GM10847 (cell line): ENCODE results near the gene DCLK2.

Experiments
- POLR2A ChIP-seq: IDR thresholded peaks from 2 replicates; pipeline ENCODE4 v1.6.1; 2011; ENCODE audit not compliant: insufficient read length; ENCODE audit errors: extremely low read depth

The DCLK2 gene

DNA sequence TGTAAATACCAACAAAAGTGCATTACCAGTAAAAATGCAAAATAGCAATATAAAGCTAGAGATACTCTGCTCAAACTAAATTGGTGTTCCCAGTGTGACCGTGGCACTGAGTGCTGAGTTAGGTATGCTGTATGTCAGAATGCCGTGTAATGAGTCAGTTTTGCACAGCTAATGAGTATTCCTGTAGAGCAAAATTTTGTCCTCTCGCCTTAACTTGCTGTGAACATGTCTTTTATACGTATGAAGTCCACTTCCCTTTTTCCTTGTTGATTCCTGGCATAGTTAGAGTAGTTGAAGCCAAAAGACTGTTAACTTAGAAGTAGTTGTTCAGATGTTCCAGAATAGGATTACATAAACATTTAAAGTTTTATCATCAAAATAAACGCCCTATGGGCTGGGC is 11.5 kb downstream of the DCLK2 start:
- TF ChIP-seq POLR2A: no peak

DNA sequence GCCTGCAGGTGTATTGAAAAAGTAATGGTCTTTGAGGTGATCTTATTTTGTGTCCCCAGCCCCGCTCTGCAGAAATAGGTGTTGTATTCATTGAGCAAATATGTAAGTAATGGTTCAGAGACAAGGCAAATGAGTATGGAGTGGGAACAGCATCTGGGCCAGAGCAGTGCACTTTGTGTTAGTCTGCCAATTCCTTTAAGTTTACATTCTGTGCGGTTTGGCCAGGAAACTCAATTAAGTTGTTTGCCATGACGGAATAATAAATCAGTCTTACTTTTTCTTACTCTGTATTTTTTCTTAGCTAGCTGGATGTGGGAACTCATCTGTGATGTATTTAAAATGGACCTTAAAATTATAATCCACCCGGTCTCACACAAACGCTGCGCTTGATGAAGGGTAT is 12.6 kb downstream of the DCLK2 start:
- TF ChIP-seq POLR2A: no peak

- no peak for TF ChIP-seq POLR2A
Observed at GRCh38 chr4:150094676-150095075, 16.4 kb downstream of the DCLK2 start.

DNA sequence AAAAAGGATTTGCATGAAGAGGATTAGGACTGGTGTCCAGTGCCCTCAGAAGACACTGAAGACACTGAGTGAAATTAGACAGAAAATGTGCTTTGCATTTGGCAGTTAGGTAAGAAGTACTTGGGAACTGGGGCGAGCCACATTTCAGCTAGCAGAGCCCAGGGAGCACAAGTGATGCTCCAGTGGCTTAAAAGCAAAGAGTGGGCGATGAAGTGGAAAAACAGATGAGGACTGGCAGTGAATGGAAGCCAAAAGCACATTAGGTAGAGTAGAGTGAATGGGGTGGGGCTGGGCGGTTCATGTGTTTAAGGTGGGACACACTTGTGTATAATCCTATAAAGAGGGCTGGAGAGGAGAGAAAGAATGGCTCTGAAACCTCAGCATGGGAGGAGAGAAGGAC is 18.4 kb downstream of the DCLK2 start:
- TF ChIP-seq POLR2A: no peak

- no peak for TF ChIP-seq POLR2A
Observed at GRCh38 chr4:150098214-150098613, 20.0 kb downstream of the DCLK2 start.

DNA sequence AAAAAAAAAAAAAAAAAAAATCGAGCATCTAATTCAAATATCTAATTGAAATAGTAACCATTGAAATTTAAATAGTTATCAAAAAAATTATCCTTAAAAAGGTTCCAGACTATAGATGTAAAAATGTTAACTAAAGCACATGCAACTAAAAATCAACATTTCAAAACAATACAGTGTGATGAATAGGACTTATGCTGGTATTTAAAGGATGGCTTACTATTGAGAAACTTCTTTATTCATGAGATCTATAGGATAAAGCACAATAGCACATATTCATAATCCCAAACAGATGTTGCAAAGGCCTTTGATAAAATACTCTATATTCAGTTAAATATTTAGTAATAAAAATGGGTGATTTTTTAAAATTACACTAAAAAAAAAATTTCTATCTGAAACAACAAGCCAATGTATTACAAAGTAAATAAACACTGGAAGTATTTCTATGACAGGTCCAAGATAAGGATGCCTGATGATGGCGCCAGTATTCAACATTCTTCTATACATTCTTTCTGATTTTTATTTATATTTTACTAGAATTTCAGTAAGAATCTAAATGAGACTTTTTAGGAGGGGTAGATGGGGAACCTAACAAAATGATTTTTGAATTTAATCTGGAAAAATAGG is 26.3 kb downstream of the DCLK2 start:
- no peak for TF ChIP-seq POLR2A

- TF ChIP-seq POLR2A: no peak
Observed at GRCh38 chr4:150106886-150107285, 28.6 kb downstream of the DCLK2 start.

GRCh38 chr4:150108691-150109090 is 30.4 kb downstream of the DCLK2 start:
- TF ChIP-seq POLR2A: no peak

DNA sequence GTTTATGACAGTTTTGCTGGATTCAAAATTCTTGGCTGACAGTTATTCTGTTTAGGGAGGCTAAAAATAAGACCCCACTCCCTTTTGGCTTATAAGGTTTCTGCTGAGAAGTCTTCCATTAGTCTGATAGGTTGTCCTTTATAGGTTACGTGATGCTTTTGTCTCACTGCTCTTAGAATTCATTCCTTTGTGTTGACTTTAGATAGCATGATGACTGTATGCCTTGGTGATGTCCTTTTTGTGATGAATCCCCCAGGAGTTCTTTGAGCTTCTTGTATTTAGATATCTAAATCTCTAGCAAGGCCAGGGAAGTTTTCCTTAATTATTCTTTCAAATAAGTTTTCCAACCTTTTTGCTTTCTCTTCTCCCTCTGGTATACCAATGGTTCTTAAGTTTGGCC is 36.4 kb downstream of the DCLK2 start:
- TF ChIP-seq POLR2A: no peak

DNA sequence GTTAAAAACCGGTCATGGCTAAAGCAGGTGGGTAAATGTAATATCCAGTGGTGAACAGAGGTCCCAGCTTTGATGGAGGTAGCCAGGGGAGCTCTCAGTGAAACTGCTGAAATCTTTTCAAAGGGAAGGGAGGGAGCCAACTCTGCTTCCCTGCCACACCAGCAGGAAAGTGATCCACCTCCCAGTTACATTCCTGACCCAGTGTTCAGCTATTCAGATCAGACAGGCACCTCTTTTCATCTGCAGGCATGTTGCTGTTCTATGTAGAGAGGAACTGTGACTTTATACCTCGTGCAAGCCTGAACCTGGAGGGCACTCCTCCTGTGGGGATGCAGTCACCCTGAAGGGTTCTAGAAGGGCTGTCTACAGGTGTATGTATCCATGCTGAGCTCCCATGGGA is 37.6 kb downstream of the DCLK2 start:
- no peak for TF ChIP-seq POLR2A

DNA sequence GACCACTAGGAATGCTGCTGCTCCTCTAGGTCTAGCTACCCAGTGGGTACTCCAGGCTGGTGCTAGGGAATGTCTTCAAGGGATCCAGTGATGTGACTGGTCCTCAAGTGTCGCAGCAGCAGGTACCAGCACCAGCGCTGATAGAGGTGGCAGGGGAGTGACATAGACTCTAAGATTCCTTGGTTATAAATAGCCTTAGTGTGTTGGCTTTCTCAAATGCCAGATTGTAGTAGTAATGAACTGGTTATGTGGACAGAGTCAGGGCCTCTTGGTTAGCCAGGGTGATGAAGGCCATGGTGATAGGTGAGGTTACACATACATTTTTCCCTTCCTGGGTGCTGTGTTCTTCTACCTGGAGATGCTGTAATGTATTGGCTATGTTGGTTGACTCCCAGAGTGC is 38.3 kb downstream of the DCLK2 start:
- TF ChIP-seq POLR2A: no peak

GRCh38 chr4:150117094-150117493 is 38.8 kb downstream of the DCLK2 start:
- TF ChIP-seq POLR2A: no peak

DNA sequence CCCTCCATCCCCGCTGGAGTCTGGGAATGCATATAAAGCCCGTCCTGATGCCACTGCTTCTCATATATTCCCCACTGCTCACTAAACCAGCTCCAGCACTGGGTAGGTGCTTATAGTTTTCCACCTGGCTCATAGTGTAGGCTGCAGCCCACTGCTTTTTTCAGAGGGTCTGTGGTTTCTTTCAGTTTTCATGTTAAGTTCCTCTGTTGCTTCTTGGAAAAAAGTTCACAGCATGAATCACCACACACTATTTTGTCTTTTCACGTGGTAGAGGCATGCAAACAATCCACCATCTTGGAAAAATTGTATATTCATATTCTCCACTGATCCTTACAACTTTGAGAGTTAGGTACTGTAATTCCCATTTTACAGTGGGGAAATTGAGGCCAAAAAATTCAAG is 39.4 kb downstream of the DCLK2 start:
- no peak for TF ChIP-seq POLR2A

DNA sequence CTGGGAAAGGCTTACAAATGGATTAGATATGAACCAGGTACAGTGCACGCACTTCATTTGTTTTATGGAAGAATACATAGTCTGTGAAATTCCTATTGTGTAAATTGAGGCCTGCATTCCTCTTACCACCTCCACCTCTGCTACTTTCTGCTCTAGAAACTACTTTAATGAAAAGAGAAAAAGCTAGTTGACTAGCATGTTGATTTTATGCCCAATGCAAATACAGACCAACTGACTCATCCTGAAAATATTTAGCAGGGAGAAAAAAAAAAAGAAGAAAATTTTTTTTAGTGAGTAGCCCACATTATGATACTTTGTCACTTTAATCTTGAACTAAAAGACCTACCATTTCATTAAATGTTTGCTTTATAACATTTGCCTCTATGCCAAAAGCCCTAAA is 41.2 kb downstream of the DCLK2 start:
- no peak for TF ChIP-seq POLR2A

- no peak for TF ChIP-seq POLR2A
Observed at GRCh38 chr4:150123087-150123486, 44.8 kb downstream of the DCLK2 start.

DNA sequence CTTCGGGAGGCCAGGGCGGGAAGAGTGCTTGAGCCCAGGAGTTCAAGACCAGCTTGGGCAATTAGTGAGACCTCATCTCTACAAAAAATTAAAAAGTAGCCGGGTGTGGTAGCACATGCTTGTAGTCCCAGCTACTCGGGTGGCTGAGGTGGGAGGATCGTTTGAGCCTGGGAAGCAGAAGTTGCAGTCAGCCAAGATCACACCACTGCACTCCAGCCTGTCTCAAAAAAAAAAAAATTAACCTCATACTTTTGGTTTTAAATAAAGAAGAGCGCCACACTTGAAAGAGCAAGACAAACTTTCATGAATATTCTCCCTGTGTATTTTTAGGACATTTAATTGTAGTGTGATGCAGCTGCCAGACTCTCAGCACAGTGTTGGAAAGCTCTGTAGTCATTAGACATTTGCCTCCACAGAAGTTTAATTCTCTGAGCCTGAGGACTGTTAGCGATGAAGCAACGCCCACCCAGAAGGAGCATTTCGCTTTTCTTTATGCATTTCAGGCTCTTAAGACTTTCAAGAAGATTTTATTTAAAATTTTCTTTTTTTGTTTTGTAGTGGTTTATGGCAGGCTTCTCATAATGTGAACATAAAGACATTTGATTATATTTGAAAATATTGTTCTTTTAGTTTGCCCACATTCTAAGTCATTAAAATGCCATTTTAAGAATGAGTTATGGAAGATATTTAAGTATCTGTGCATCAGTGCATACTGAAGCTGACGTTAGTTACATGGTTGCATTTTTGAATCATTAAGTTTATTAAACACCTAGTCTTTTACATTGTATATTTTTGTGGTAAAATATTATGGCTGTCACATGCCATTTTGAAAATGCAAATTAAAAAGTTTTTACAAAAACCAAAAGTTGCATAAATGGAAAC is 45.8 kb downstream of the DCLK2 start:
- no peak for TF ChIP-seq POLR2A
